Neural cell (in vitro differentiated cells): ENCODE data around the gene SPTSSB.

ENCODE experiments used
- CTCF ChIP-seq: fragments of 450-650 bp; IDR thresholded peaks from 2 replicates; pipeline ENCODE4 v1.5.1; 2014; ENCODE audit warnings: antibody characterized with exemption, mild to moderate bottlenecking, moderate library complexity; ENCODE audit not compliant: poor library complexity, severe bottlenecking
- EZH2 ChIP-seq: fragments of 200-600, 300-800 bp; shearing (Covaris generic), sonication (generic); IDR thresholded peaks from 2 replicates; pipeline ENCODE4 v1.6.1; 2014; ENCODE audit warnings: antibody characterized with exemption, low read length, borderline replicate concordance, mild to moderate bottlenecking; ENCODE audit not compliant: insufficient read depth, poor library complexity, severe bottlenecking
- TAF1 ChIP-seq: IDR thresholded peaks from 2 replicates; pipeline ENCODE4 v1.6.1; 2012; ENCODE audit warnings: low read depth

GRCh38 chr3:161333696-161334095 is 37.6 kb downstream of the SPTSSB start:
- no peak for TF ChIP-seq CTCF
- no peak for TF ChIP-seq TAF1
- TF ChIP-seq EZH2: no peak
